B cell (primary cell): ENCODE results near the gene GOLGA6L2. TPM values are rescaled to one million over a fixed set of nuclear protein-coding genes. Genes with fewer than 3 reads are reported as not detected.

Source experiments
- ATAC-seq: fragments of 200-7000 bp; cut with Tn5 transposase; one replicate; pipeline ENCODE4 v1.10.0; 2021; ENCODE audit warnings: low read depth, mild to moderate bottlenecking, moderate number of reproducible peaks, moderate library complexity
- CTCF ChIA-PET: fragments of 350-600 bp; sonication (Branson Sonifier 250); formaldehyde crosslinking; loops from one replicate; lab custom pipeline; 2021; ENCODE audit warnings: antibody characterized with exemption, inconsistent platforms; lab: Charles Lee
- POLR2A ChIA-PET: fragments of 350-600 bp; sonication (Branson Sonifier 250); formaldehyde crosslinking; loops from one replicate; lab custom pipeline; 2021; ENCODE audit warnings: antibody characterized with exemption; lab: Charles Lee
- DNase-seq: peaks from one replicate; pipeline ENCODE4 v3.0.0; 2013
- H2AFZ ChIP-seq: 2 replicates; pipeline ENCODE4 v1.6.1; 2012; ENCODE audit warnings: mild to moderate bottlenecking, low read depth, low read length; ENCODE audit not compliant: insufficient read depth, poor library complexity, severe bottlenecking
- H3K27ac ChIP-seq, 2 donors: 1 replicate in 1 of 2; 2 replicates in 1 of 2; pipeline ENCODE4 v1.5.1; 2012 to 2013; ENCODE audit warnings: low read length in 2 of 2, mild to moderate bottlenecking in 2 of 2, moderate library complexity in 1 of 2
- H3K27me3 ChIP-seq, 4 experiments: fragments of 200-600 bp in 1 of 4; sonication (generic) in 1 of 4; replicated peaks in 1 of 4; 1 replicate in 2 of 4; 2 replicates in 2 of 4; pipeline versions ENCODE4 v1.6.1 to v1.7.0; 2013 to 2016; ENCODE audit warnings: low read length in 3 of 4, mild to moderate bottlenecking in 2 of 4, mixed read lengths in 1 of 4, moderate library complexity in 1 of 4; ENCODE audit not compliant: insufficient read depth in 4 of 4, control insufficient read depth in 3 of 4; ENCODE audit errors: control extremely low read depth in 1 of 4
- H3K36me3 ChIP-seq, 2 experiments: replicated peaks in 1 of 2; 1 replicate in 1 of 2; 2 replicates in 1 of 2; pipeline versions ENCODE4 v1.6.1 to v1.7.1; 2013; ENCODE audit warnings: low read length in 1 of 2; ENCODE audit not compliant: insufficient read depth in 2 of 2, control insufficient read depth in 1 of 2; ENCODE audit errors: control extremely low read depth in 1 of 2, extremely low read depth in 1 of 2
- H3K4me1 ChIP-seq, 2 donors: fragments of 200-600 bp in 1 of 2; sonication (generic) in 1 of 2; 1 replicate in 1 of 2; 2 replicates in 1 of 2; pipeline versions ENCODE4 v1.5.1 to v1.6.1; 2013 to 2017; ENCODE audit warnings: low read length in 2 of 2; ENCODE audit not compliant: control insufficient read depth in 2 of 2, insufficient read depth in 2 of 2
- H3K4me2 ChIP-seq: replicated peaks from 2 replicates; pipeline ENCODE3; 2012; ENCODE audit warnings: mild to moderate bottlenecking, low read depth, low read length; ENCODE audit not compliant: poor library complexity, severe bottlenecking
- H3K4me3 ChIP-seq, 5 experiments: fragments of 200-600 bp in 1 of 5; sonication (generic) in 1 of 5; 1 replicate in 3 of 5; 2 replicates in 2 of 5; pipeline versions ENCODE4 v1.5.1 to v1.7.0; 2011 to 2016; ENCODE audit warnings: low read length in 4 of 5, mild to moderate bottlenecking in 4 of 5, low read depth in 2 of 5, control low read depth in 1 of 5, moderate library complexity in 1 of 5; ENCODE audit not compliant: insufficient read depth in 1 of 5; ENCODE audit errors: control extremely low read depth in 1 of 5, extremely low read depth in 1 of 5
- H3K79me2 ChIP-seq: fragments of 200-600 bp; sonication (generic); one replicate; pipeline ENCODE4 v1.6.0; 2016; ENCODE audit warnings: low read length; ENCODE audit not compliant: control insufficient read depth, insufficient read depth
- H3K9ac ChIP-seq: fragments of 200-600 bp; sonication (generic); 2 replicates; pipeline ENCODE4 v1.6.1; 2017; ENCODE audit warnings: mild to moderate bottlenecking, low read length, moderate library complexity
- H3K9me3 ChIP-seq, 3 donors: one replicate each; pipeline versions ENCODE4 v1.6.1 to v1.7.1; 2013; ENCODE audit warnings: low read length in 2 of 3; ENCODE audit not compliant: control insufficient read depth in 2 of 3, insufficient read depth in 1 of 3; ENCODE audit errors: control extremely low read depth in 1 of 3
- H4K20me1 ChIP-seq: 2 replicates; pipeline ENCODE4 v1.6.0; 2012; ENCODE audit warnings: mild to moderate bottlenecking, low read length; ENCODE audit not compliant: insufficient read depth, control insufficient read depth, poor library complexity, severe bottlenecking
- H3K27ac Mint-ChIP-seq: one replicate; pipeline ENCODE4 v1.8.0; 2021; ENCODE audit warnings: mixed read lengths
- H3K27me3 Mint-ChIP-seq: one replicate; pipeline ENCODE4 v1.8.0; 2021; ENCODE audit warnings: mixed read lengths
- H3K4me1 Mint-ChIP-seq: one replicate; pipeline ENCODE4 v1.8.0; 2021; ENCODE audit warnings: mixed read lengths
- H3K4me3 Mint-ChIP-seq: one replicate; pipeline ENCODE4 v1.8.0; 2021; ENCODE audit warnings: mixed read lengths
- H3K9me3 Mint-ChIP-seq: one replicate; pipeline ENCODE4 v1.8.0; 2022; ENCODE audit warnings: mixed read lengths; ENCODE audit not compliant: insufficient read depth
- EZH2 ChIP-seq: IDR thresholded peaks from 2 replicates; pipeline ENCODE4 v1.6.1; 2012; ENCODE audit warnings: borderline replicate concordance, low read depth, mild to moderate bottlenecking, moderate library complexity, low read length; ENCODE audit not compliant: insufficient read depth, poor library complexity, severe bottlenecking
- WGBS: methylation state at CpG from one replicate; pipeline ENCODE4 v1.1.5; 2013; ENCODE audit warnings: missing lambda C conversion rate; ENCODE audit not compliant: insufficient coverage; 5-methylcytosine and 5-hydroxymethylcytosine counted together
- intact Hi-C: fragments of 100-400 bp; cut with micrococcal nuclease; formaldehyde crosslinking; loops from one replicate; pipeline ENCODE4 v1.10.0; 2022
- polyA plus RNA-seq: library from polyadenylated mRNA; depleted of rRNA; stranded (reverse); fragments of >200 nt; gene quantifications from 2 replicates; pipeline ENCODE4 v1.2.3, GENCODE V29; 2012
- total RNA-seq, 2 donors: library from RNA; stranded (reverse); fragments of 120-200 nt in 1 of 2; gene quantifications; 1 replicate in 1 of 2; 2 replicates in 1 of 2; pipeline versions ENCODE4 v1.2.3 to v1.2.4, GENCODE V29; 2013 to 2022
- TF ChIP-seq, protein P1 (sequence below): fragments of 200-600 bp; IDR thresholded peaks from one replicate; pipeline ENCODE4 v1.8.0; 2022; ENCODE audit warnings: antibody characterized with exemption, mild to moderate bottlenecking

The GOLGA6L2 gene
- total and polyA plus RNA-seq, 2 donors (not counting 1 experiment from before 2014, with no cell fraction given): not detected

GRCh38 chr15:23437673-23438072 is 9.4 kb downstream of the GOLGA6L2 start:
- Mint-ChIP-seq H3K4me1 (no peaks in the 10 kb centered on the region), H3K27ac (no peak overlapping the region), H3K27me3 (no peaks in the 10 kb centered on the region), H3K4me3 (no peak overlapping the region), H3K9me3 (no peaks in the 10 kb centered on the region)
- WGBS: 89% methylated on average over 2 of the region's 2 CpGs
- Histone ChIP-seq H3K4me3 (no peak overlapping the region), H3K9me3 (peaks cover 0 to 5% (median 0%) of the 10 kb centered on the region in 3 donors), H3K4me2 (no peak overlapping the region), H2AFZ (no peak overlapping the region), H3K79me2 (no peaks in the 10 kb centered on the region), H3K36me3 (no peaks in the 10 kb centered on the region), H3K27ac (no peak overlapping the region), H3K9ac (no peak overlapping the region), H4K20me1 (no peaks in the 10 kb centered on the region), H3K4me1 (no peaks in the 10 kb centered on the region), H3K27me3 (no peaks in the 10 kb centered on the region)
- POLR2A ChIA-PET: no interaction called here
- intact Hi-C loops: no loop called here
- TF ChIP-seq, protein P1, sequence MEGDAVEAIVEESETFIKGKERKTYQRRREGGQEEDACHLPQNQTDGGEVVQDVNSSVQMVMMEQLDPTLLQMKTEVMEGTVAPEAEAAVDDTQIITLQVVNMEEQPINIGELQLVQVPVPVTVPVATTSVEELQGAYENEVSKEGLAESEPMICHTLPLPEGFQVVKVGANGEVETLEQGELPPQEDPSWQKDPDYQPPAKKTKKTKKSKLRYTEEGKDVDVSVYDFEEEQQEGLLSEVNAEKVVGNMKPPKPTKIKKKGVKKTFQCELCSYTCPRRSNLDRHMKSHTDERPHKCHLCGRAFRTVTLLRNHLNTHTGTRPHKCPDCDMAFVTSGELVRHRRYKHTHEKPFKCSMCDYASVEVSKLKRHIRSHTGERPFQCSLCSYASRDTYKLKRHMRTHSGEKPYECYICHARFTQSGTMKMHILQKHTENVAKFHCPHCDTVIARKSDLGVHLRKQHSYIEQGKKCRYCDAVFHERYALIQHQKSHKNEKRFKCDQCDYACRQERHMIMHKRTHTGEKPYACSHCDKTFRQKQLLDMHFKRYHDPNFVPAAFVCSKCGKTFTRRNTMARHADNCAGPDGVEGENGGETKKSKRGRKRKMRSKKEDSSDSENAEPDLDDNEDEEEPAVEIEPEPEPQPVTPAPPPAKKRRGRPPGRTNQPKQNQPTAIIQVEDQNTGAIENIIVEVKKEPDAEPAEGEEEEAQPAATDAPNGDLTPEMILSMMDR: no peak
- no peak for TF ChIP-seq EZH2
- no peak for ATAC-seq
- DNase-seq: no peak
- CTCF ChIA-PET: no interaction called here

- DNase-seq (no peak), ATAC-seq (no peak)
- intact Hi-C loops: no loop called here
- WGBS: 85% methylated on average over 8 of the region's 9 CpGs
- Histone ChIP-seq H3K27me3 (no peaks in the 10 kb centered on the region), H3K4me3 (no peak overlapping the region), H3K9ac (no peak overlapping the region), H3K9me3 (peaks cover 0 to 5% (median 0%) of the 10 kb centered on the region in 3 donors), H3K27ac (no peak overlapping the region), H3K79me2 (no peaks in the 10 kb centered on the region), H3K4me1 (no peaks in the 10 kb centered on the region), H4K20me1 (no peaks in the 10 kb centered on the region), H3K4me2 (no peak overlapping the region), H3K36me3 (no peaks in the 10 kb centered on the region), H2AFZ (no peak overlapping the region)
- TF ChIP-seq, protein P1: no peak
- no peak for TF ChIP-seq EZH2
- Mint-ChIP-seq H3K4me3 (no peak overlapping the region), H3K27ac (no peak overlapping the region), H3K4me1 (no peaks in the 10 kb centered on the region), H3K27me3 (no peaks in the 10 kb centered on the region), H3K9me3 (no peaks in the 10 kb centered on the region)
- CTCF ChIA-PET: no interaction called here
- POLR2A ChIA-PET: no interaction called here
Observed at GRCh38 chr15:23437146-23437545, 9.9 kb downstream of the GOLGA6L2 start.
